GM19351 (cell line): ENCODE results near the gene ZNF521.
"Not testable (repeated sequence)": the region's sequence is repeated elsewhere in the genome, so short reads cannot be mapped to it uniquely, and the experiment has no call there.

Experiments
- ATAC-seq: cut with Tn5 transposase; IDR thresholded peaks from one replicate; pipeline ENCODE4 v1.9.1; 2021; ENCODE audit warnings: mild to moderate bottlenecking, moderate library complexity; ENCODE audit not compliant: unreplicated experiment

The ZNF521 gene

DNA sequence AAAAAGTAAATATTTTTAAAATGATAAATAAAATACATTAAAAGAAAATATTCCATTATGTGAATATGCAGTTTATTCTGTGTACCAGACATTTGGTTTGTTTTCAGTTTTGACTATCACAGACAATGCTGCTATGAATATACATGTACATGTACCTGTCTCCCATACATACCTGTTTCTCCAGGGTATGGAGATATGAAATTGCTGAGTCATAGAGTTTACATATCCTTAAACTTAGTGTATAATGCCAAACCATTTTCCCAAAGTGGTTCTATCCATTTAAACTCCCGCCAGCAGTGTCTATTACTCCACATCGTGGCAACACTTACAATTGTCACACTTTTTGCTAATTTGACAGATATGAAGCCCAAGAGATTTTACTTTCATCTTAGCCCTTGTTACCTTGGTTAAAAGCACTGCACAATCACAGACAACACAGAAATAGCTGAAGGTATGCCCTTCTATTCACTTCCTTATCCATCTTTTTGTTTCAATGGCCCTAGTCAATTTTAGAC lies 56.3 kb downstream of the ZNF521 start:
- ATAC-seq, result no peak

DNA sequence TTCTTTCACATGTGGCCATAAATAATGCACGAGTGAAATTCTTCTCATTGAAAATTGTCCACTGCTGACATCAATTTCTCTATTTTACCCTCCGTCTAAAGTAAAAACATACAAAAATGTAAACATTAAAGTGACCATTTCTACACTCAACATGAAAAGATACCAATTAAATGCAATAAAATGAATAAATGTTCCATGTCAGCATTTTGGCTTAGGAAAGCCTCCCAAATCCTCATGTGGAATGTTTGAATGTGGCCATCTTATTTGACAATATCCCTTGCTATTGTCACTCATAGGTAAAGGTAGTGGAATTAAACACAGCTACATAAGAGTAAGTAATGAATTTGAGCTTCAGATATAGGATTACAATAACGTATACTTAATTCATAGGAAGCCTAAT lies 60.8 kb downstream of the ZNF521 start:
- no peak for ATAC-seq

DNA sequence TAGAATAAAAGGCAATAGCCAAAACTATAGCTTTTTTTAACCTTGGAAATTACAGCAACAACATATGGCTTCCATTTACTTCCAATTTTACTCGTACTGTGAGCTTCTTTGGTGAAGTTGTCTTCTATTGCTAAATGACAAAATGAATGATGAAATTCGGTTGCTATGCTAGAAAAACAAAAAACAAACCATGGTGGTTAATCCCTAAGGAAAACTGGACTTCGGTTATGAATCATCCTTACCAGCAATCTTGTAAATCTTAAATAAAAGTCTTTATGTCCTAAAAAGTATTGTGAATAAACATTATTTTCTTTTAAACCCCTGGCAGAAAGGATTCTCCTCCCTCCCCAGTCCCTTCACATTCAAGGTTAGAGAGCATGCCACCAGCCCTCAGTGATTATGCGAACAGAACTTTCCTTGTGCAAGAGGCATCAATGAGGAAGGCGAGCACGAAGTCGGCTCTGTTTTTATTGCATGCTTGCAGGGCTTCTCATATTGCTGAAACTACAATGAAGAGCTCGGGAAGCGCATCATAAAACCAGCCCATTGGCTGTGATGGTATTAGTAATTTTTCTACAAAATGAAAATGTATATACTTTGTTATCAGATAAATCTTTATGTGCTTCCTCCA lies 62.9 kb downstream of the ZNF521 start:
- ATAC-seq, result no peak

DNA sequence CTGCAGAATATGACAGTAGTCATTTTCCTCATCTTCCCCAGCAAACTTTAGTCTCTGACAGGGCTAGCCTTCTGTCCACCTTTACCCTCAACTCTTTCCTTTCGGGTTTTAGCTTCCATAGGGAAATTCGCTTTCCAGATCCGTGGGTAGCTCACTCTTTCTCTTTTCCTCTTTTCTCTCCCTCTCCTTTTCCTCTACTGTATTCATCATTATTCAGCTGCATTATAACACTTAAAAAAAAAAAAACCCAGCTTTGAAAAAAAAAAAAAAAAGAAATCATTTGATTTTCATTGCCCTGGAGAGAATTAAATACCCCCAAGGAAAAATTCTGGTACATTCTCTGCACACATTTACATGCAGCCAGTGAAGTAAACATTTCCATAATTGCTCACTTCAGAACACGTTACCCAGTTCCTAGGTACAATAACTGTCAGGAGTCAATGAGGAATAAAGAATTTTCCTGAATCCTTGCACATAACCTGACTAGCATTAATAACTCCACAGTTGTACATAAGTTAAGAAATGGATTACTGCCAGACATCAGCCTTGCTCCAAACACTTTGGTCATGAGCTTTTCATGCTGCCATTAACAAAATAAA lies 63.5 kb downstream of the ZNF521 start:
- no peak for ATAC-seq

DNA sequence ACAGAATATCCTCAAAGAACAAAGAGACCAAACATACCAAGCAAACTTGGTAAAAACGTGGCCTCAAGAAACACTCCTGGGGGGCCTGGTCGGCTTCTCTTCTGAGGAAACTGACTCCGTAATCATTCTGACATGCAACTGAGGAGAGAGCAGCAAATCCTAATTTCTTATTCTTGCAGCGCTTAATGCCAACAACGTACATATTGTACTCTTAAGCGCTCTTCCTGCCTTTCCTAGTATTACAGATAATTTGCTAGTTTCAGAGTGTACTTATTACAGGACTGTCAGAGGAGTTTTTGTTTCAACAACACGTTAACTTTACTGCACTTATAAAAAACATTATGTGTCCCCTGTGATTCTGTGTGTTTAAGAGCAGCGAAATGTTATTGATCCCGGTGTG lies 64.9 kb downstream of the ZNF521 start:
- ATAC-seq, result no peak

DNA sequence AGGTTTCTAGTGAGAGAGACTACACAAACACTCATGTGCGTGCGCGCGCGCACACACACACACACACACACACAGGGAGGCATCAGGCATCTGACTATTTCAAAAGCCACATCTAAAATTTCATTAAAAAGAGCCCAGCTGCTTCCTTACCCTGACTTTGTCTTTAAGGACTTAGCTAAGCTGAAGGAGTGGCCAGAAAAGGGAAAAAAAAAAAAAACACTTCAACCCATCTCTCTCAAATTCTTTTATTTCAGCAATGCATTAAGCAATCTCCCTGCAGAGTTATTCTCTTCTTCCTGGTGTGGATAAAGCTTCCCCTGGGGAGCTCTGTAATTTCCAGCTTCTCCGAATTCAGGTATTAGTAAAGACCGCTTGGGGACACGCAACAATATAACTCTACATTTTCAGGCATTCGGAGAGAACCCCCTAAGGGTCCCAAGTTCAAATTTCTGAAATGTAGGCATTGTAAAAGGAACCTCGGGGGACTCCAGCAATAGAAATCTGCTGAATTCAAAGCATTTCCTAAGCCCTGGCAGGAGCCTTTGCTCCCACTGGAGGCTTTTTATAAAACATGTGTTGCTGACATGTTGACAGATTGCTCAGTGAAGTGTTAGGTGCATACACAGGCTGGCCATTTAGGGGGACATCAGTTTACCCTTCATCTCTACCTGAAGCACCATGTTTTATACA lies 67.0 kb downstream of the ZNF521 start:
- ATAC-seq, result no peak

DNA sequence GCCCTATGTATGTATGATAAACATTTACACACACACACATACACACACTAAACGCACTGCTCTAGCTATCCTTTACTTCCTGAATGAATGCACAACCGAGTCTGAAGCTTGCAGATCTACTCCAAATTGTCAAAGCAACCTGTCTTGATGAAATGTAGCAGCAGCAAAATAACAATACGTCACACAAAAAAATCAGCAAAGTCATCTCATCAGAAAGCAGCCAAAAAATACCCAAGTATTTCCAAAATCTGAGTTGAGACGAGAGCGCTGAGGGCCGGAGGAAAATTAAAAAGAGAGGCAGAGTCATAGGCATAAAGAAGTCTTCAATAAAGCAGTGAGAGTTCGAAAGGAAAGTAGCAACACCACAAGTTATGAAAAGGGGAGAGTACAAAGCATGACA lies 67.7 kb downstream of the ZNF521 start:
- ATAC-seq, result no peak

DNA sequence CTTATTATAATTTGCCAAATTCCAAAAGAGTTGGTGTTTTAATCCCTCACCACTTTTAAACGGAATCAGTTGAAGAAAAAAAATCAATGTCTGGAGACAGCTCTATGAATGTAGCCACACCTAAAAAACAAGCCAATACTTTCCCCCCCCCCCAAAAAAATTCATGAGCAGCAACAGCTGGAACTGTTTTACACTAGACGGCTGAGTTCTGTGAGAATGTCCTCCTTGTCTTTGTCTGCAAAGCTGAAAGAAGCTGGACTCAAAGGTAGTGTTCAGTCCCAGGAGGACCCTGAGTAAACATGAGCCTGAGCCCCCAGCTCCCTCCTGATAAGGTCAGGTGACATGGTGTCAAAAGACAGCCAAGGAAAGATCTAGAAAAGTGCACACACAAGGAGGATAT lies 68.2 kb downstream of the ZNF521 start:
- no peak for ATAC-seq

DNA sequence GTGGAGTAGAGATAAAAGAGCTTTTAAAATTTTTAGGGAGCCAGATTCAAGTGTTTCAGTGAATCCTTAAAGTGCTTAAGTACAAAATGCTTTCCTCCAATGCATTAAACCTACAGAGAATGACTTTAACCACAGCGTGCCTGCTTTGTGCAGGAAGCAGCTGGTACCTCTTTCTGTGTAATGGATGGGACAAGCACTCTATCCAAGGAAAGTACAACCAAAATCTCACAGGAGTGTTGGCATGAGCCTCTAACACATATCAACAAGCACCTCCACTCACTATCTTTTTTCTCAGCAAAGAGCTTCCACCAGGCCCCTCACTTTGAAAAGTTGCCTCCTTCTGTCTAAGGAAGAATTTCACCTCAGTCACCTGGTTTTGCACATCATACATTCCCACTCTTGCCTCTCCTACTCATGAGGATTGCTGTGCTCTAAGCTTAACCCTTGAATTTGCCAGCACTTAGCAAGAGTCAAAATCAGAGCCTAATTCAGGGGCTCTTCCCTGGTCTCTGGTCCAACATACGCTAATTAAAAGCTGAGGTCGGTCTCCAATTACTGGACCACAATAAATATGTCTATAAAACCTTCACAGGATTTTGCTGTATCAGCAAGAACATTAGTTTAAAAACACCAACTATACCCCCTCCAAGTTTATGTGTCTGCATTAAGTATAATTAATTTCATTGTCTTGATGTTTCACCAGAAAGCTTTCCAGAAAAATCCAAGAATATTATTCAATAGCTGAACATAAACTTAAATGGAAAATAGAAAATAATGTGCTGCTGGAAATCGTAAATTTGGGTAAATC lies 68.9 kb downstream of the ZNF521 start:
- no peak for ATAC-seq

DNA sequence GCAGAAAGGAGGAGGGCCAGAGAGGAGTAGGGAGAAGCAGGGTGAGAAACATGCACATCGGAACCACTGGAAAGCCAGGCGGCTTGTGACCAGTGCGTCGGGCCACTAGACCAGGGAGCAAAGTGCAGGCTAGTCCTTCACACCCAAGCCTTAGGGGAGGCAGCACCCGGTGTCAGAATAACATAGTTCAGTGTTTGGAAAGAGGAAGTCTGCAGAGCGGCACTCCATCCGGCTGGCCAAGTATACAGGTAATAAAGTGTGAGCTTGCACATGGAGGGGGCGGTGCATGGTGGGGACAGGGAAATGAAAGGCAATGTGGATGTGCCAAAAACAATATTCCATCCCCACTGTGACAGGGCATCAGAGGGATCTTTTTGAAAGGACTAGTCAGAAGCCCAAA lies 69.7 kb downstream of the ZNF521 start:
- ATAC-seq, result no peak

DNA sequence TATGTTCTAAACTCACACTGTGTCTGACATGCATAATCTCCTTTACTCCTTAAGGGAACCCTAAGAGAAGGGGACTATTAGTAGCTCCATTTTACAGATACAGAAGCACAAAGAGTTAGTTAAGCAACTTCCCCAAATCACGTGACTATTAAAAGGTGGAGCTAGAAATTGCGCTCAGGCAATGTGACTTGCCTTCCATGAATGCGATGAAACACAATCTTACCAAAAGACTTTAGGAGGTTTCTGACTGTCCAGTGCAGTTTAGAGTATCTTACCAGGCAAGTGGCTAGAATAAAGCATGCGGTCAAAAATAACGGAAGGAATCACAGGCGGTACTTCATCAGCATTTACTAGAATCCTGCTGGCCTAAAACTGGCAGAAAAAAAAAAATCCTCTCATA lies 70.4 kb downstream of the ZNF521 start:
- no peak for ATAC-seq

DNA sequence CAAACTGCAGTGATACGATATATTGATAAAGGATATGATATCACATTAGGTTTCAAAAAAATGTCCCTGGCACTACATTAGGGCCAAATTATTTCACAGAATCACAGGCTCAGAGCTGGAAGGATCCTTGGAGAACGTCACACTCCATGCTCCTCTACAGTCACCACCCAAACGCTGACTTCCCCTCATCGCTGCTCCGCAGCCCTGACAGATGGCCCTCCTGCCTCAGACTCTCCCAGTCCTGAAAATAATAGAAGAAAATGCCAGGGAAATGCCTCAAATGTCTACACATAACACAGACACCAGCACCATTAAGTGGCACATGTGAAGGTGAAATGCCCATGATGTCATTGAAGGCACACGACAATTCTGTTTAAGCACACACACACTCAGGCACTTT lies 72.0 kb downstream of the ZNF521 start:
- ATAC-seq, result no peak

DNA sequence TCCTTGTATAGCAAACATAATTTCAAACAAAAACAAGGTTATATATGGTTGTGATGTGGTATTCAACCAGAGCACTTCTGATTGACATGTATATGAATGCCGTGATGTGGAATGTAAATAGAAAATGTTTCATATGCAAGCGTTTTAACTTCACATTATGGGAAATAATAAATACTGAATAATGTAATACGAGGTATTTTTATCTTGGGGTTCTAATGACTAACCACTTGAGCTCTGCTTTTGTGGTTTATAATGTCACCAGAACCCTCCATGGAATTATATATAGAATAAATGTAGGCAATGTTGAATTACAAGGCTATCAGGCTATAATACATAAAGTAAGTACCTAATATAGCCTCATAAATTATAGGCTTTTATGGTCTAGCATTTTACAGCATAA lies 72.4 kb downstream of the ZNF521 start:
- ATAC-seq, result no peak

DNA sequence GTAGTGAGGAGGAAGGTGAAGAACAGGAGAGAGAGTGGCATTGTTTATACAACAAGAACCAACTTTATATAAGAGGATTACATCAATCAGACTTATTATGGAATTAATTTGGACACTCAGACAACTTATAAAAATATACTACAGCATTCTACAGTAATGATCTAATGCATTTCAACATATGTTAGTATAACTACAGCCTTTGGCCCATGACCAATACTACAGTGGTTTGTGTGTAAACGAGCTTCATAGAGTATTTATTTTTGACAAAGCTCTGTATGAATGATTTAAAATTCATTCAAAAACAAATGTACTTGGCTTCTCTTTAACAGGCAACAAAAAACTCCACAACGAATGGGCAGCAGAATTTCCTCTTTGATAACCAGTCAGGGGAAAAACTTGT lies 72.8 kb downstream of the ZNF521 start:
- no peak for ATAC-seq

DNA sequence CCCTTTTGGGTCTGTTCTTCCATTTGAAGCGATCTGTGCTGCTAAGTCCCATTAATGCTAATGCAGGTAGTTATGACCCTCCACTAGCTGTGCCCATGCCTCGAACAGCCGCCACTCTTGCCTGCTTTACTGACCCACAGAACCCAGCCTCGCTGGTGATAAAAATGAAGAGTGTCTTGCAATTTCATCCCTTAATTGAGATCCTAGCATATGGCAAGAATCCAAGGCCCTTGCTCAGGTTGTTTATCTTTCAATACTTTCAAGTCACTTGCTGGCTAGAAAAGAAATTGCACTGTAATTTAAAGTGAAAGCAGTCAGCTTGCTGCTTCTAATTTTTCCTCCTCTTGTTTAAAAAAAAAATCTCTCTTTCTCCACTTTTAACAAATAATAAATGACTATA lies 73.6 kb downstream of the ZNF521 start:
- no peak for ATAC-seq

DNA sequence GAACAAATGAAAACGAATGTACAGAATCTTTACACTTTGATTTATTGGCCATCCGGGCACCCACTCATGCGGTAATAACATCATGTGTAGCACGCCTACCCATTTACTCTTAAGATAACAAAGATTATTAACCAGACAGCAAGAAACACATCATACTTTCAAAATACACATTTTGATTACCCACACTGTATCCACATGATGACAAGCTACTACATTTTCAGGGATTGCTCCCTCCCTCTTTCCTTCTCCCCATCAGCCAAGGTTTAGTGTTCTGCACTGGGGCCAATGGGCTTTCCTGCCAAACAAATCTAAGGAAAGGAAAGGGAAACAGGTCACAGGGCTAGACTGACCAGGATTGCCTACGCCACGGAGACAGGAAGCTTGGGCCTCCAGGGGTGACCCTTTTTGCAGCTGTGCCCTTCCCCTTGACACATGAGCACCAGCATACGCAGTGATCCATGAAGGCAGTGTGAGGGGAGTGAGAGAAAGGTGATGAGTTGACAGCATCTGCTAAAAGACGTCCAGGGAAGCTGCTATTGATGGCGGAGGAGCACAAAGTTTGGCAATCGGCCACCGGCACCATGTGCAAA lies 76.5 kb downstream of the ZNF521 start:
- ATAC-seq, result no peak

DNA sequence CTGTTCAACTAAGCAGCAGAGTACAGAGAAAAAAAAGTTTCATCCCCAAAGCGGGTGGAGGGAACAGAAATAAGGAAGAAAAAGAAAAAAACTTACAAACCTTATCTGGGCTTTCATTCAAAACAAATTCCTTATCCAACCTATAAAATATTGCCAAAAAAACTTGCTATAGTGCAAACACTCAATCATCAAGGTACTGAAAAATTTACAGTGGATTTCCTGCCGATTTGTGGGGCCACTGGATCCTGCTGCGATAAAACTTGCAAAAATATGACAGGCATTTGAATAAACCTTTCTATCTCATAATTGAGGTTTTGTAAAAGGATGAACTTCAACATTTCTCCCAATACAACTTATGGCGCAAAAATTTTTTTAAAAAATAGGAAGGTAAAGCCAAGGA lies 77.0 kb downstream of the ZNF521 start:
- ATAC-seq, result no peak

DNA sequence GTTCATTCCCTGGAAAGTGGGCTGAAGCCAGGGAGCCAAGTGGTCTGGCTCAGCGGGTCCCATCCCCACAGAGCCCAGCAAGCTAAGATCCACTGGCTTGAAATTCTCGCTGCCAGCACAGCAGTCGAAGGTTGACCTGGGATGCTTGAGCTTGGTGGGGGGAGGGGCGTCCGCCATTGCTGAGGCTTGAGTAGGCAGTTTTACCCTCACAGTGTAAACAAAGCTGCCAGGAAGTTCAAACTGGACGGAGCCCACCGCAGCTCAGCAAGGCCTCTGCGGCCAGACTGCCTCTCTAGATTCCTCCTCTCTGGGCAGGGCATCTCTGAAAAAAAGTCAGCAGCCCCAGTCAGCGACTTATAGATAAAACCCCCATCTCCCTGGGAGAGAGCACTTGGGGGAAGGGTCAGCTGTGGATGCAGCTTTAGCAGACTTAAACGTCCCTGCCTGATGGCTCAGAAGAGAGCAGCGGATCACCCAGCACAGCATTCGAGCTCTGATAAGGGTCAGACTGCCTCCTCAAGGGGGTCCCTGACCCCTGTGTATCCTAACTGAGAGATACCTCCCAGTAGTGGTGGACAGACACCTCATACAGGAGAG lies 84.9 kb downstream of the ZNF521 start:
- not testable (repeated sequence) for ATAC-seq

DNA sequence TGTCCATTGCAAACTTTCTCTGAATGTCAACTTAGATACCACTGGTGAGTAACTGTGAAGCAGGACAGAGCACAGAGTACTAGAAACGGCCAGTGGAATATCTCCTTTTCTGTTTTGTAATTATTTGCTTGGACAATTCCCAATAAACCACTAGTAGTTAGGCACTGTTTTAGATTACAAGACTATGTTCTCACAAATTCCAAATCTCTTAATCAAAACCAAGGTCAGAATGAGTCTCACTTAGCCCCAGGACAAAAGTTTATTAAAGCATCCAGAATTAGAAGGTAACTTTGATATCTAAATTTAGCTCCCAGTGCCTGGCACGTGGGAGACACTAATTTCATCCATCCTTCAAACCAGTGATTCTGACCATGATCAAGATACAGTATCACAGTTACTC lies 89.0 kb downstream of the ZNF521 start:
- no peak for ATAC-seq

DNA sequence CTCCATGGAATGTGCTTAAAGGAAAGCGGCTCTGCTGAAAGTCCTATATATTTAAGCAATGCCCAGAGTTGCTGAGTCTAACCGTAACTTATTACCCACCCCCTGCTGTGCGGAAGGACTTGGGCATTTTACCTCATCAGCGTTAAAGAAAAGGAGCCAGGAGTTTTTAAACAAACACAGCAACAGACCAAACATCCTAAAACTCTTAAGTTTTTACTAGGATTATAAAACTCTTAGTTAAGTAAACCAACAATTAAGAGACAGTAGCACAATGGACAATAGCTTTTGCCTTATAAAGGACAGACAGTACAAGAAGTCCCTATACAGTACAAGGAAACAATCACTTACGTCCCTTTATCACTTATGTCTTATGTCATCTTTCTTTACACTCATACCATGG lies 90.2 kb downstream of the ZNF521 start:
- no peak for ATAC-seq

DNA sequence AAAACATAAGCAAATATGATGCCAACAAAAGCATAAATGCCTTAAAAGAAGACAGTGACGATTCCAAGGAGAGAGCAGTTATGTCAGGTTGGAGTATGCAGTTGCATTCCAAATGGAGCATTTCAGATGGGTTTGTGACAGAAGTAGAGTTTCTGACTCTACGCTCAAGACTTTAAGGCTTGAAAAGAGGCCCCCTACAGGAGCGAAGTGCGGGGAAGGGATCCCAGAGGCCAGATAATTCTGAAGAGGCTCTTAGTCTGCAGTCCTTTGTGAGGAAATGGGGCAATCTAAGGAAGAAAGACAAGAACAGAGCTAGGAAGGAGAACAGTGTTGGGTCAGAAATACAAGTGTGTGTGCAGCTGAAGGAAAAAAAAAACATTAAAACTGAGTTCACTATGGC lies 95.5 kb downstream of the ZNF521 start:
- no peak for ATAC-seq
